KOPT-K1 (cell line): Measurements from ENCODE around the gene DYRK1B.

ENCODE experiments used
- H3K27ac ChIP-seq: fragments of 200-600 bp; sonication (generic); 2 replicates; pipeline ENCODE4 v1.5.1; 2016; ENCODE audit warnings: antibody characterized with exemption, mild to moderate bottlenecking, low read depth, low read length; ENCODE audit not compliant: poor library complexity, severe bottlenecking
- H3K36me3 ChIP-seq: fragments of 200-600 bp; sonication (generic); 2 replicates; pipeline ENCODE4 v1.5.1; 2017; ENCODE audit warnings: antibody characterized with exemption, mild to moderate bottlenecking, low read length, moderate library complexity; ENCODE audit not compliant: insufficient read depth
- H3K9me3 ChIP-seq: fragments of 200-600 bp; sonication (generic); 2 replicates; pipeline ENCODE4 v1.5.1; 2017; ENCODE audit warnings: antibody characterized with exemption, low read length, mild to moderate bottlenecking; ENCODE audit not compliant: insufficient read depth, poor library complexity, severe bottlenecking

The DYRK1B gene

DNA sequence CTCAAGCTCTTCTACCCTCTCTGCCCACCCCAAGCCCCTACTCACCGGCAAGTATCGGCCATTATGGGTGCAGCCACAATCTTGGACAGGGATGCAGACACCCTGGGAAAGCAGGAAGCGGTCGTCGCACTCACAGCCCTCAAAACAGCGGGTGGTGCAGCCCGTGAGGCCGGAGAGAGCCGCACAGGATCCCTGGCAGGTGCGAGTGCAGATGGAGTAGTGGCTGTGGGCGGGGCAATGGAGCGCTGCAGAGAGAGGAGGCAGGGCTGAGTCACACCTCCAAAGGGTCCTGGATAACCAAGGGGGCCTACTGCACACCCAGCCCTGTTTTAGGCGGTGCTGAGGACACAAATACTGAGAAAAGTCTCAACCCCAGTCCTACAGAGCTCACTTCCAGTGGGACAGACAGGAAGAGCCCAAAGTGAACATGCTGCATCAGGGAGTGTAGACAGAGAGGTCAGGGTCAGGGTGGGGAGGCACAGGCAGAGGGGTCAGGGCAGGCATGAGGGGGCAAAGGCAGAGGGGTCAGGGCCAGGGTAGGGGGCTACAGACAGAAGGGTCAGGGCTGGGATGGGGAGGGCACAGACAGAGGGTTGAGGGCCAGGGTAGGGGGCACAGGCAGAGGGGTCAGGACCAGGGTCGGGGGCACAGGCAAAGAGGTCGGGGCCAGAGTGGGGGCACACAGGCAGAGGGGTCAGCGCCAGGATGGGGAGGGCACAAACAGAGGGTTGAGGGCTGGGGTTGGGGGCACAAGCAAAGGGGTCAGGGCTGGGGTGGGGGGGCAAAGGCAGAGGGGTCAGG, 36.4 kb upstream of the DYRK1B start:
- Histone ChIP-seq H3K36me3 (no peaks in the 10 kb centered on the region; the same call in 1 of the 2 replicates), H3K9me3 (no peaks in the 10 kb centered on the region), H3K27ac (no peak overlapping the region)

- Histone ChIP-seq H3K36me3 (no peaks in the 10 kb centered on the region; the same call in 1 of the 2 replicates), H3K9me3 (no peaks in the 10 kb centered on the region), H3K27ac (no peak overlapping the region)
Observed at GRCh38 chr19:39867952-39868351, 34.0 kb upstream of the DYRK1B start.

DNA sequence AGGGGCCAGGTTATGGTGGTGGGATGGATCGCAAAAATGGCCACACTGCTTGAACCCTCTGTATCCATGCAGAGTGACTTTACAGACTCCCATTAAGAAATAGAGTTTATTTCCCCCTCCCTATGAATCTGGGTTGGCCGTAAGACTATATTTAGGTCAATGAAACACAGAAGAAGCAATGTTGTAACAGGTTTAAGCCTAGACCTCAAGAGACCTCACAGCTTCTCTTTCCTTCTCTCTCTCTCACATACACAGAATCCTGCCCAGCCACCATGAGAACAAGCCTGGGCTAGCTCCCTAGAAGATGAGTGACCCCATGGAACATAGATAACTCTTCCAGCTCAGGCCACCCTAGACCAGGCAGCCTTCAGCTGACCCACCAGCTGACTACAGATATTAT, 33.2 kb upstream of the DYRK1B start:
- Histone ChIP-seq H3K27ac (no peak overlapping the region), H3K36me3 (no peaks in the 10 kb centered on the region; the same call in 1 of the 2 replicates), H3K9me3 (no peaks in the 10 kb centered on the region)

- no peaks in the 10 kb centered on the region for H3K9me3 ChIP-seq
- H3K27ac ChIP-seq: no peak overlapping the region
- no peaks in the 10 kb centered on the region; the same call in 1 of the 2 replicates for H3K36me3 ChIP-seq
Observed at GRCh38 chr19:39865953-39866352, 32.0 kb upstream of the DYRK1B start.

- Histone ChIP-seq H3K36me3 (no peaks in the 10 kb centered on the region; the same call in 1 of the 2 replicates), H3K27ac (no peak overlapping the region), H3K9me3 (no peaks in the 10 kb centered on the region)
Observed at GRCh38 chr19:39865186-39865585, 31.2 kb upstream of the DYRK1B start.

DNA sequence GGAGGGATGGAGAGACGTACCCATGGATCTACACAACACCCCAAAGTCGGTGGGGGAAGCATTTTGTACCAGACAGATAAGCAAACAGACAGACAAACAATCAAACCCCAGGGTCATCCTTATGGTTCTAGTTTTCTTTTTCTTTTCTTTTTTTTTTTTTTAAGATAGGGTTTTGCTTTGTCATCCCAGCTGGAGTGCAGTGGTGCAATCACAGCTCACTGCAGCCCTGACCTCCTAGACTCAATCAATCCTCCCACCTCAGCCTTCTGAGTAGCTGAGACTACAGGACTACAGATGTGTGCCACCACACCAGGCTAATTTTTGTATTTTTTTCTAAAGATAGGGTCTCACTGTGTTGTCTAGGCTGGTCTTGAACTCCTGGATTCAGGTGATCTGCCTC, 30.2 kb upstream of the DYRK1B start:
- Histone ChIP-seq H3K9me3 (no peaks in the 10 kb centered on the region), H3K27ac (no peak overlapping the region)

DNA sequence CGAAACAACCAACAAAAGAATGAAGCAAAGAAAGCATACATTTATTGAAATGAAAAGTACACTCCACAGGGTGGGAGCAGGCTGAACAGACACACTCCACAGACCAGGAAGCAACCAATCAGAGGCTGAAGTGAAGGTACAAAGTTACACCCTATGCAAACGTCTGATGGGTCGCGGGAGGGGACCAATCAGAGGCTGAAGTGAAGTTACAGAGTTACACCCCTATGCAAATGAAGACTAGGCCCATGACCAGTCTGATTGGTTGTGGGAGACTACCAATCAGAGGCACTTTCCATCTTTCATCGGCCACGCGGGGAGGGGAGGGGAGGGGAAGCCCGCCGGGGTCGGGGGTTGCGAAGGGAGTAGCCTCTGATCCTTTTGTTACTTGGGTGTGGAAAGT, 24.6 kb upstream of the DYRK1B start:
- Histone ChIP-seq H3K9me3 (no peaks in the 10 kb centered on the region), H3K27ac (no peak overlapping the region), H3K36me3 (no peaks in the 10 kb centered on the region)

More for the DNA sequence above, 30.2 kb upstream of the DYRK1B start:
- no peaks in the 10 kb centered on the region; the same call in 1 of the 2 replicates for H3K36me3 ChIP-seq

DNA sequence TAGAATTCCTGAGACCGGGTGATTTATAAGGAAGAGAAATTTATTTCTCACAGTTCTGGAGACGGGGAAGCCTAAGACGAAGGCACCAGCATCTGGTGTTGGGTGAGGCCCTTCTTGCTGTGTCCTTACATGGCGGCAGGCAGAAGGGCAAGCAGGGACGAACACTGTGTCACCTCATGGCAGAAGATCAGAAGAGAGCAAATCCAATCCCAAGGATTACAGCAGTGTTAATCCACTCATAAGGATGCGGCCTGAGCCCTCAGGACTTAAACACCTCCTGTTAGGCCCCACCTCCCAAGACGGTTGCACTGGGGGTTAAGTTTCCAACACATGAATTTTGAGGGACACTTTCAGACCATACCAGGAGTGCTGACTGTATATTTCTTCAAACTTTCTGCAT, 18.9 kb upstream of the DYRK1B start:
- Histone ChIP-seq H3K27ac (no peak overlapping the region), H3K36me3 (no peaks in the 10 kb centered on the region)

DNA sequence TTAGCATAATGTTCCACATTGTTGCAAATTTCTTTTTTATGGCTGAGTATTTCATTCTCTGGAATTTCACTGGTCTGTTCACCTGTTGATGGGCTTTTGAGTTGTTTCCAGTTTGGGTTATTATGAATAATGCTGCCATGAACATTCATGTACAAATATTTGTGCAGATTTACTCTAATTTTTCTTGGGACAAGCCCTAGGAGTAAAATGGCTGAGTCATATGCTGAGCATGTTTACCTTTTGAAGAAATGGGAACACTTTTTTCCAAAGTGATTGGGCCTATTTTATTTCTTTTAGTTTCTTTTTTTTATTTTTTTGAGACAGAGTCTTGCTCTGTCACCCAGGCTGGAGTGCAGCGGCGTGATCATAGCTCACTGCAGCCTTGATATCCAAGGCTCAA, 16.9 kb upstream of the DYRK1B start:
- H3K9me3 ChIP-seq: no peaks in the 10 kb centered on the region
- no peaks in the 10 kb centered on the region for H3K36me3 ChIP-seq
- H3K27ac ChIP-seq: no peak overlapping the region

More for the DNA sequence above, 18.9 kb upstream of the DYRK1B start:
- H3K9me3 ChIP-seq: no peaks in the 10 kb centered on the region

DNA sequence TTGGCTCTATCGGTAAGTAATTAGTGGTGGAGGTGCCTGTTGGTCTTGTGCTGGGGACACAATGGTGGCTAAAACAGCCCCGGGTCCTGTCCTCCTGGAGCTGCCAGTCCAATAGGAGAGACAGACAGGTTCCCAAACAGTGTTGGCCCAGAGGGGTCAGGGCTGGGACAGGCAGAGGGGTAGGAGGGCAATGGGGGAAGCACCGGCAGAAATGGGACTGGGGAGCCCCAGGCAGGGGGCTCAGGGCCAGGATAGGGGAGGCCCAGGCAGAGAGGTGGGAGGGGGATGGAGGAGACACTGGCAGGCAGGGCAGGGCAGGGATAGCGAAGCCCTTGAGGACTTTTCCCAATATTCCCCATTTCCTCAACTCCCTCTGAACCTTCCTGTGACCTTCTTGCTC, 14.4 kb upstream of the DYRK1B start:
- Histone ChIP-seq H3K9me3 (no peaks in the 10 kb centered on the region), H3K27ac (no peak overlapping the region), H3K36me3 (no peaks in the 10 kb centered on the region)

DNA sequence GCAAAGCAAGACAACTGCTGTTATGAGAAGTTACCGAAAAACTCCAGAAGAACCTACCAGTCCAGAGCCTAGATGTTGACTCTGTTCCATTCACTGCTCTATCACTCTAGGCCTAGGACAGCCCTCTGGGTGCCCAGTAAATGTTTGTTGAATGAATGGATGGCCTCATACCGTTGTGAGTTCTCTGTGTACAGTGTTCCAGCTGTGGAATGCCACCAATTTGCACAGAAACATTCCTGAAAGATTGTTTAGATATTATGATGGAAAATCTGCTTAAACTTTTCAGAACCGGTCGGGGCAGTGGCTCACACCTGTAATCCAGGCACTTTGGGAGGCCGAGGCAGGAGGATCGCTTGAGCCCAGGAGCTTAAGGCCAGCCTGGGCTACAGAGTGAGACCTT, 13.6 kb upstream of the DYRK1B start:
- H3K9me3 ChIP-seq: no peaks in the 10 kb centered on the region
- no peak overlapping the region for H3K27ac ChIP-seq
- no peaks in the 10 kb centered on the region for H3K36me3 ChIP-seq

- no peaks in the 10 kb centered on the region for H3K36me3 ChIP-seq
Observed at GRCh38 chr19:39846678-39847486, 12.9 kb upstream of the DYRK1B start.

DNA sequence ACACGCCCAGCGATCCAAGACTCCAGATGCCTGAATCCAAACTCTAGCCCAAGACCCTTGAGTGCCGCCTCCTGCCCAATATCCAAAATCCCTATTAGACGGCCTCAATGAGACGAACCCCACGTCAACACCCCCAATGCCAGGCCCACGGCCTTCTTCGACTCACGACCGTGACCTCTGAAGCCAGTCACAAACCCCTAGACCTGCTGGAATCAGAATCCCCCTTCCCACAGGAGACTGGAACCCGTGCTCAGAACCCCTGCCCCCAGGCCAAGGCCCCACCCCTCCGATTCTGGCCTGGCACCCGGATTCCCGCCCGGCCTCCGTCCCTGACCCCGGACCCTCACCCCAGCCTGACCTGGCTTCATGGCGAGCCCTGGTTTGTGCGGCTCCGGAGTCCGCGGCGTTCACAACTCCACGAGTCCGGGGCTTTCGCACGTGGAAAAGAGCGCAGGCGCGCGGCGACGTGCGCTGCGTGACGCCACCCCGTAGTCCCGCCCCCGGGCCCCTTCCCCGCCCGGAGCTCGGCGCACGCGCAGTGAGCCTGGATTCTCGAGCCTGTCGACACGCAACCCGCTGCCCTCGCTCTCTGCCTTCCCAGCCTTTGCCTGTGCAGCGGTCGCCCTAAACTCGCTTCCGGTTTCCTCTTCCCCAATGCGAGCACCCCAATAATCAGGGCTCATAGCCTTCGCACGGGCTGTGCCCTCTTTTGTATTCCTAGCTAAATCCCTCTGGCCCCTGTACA, 12.1 kb upstream of the DYRK1B start, which contains the start of gene FBL:
Gene FBL, minus strand, starts transcription at position 447 of the 745 bp plus-strand sequence. Its CDS starts 79 bp downstream, at position 368.
- H3K27ac ChIP-seq: peak within 1 kb of the TSS; percentile 75
- H3K36me3 ChIP-seq: 0 out of 2 replicates have a peak, but pooled peaks cover 6% of the 10 kb centered on the region
- no peaks in the 10 kb centered on the region for H3K9me3 ChIP-seq

More at GRCh38 chr19:39846678-39847486, 12.9 kb upstream of the DYRK1B start:
- Histone ChIP-seq H3K9me3 (no peaks in the 10 kb centered on the region), H3K27ac (peak overlapping the region; percentile 75)

DNA sequence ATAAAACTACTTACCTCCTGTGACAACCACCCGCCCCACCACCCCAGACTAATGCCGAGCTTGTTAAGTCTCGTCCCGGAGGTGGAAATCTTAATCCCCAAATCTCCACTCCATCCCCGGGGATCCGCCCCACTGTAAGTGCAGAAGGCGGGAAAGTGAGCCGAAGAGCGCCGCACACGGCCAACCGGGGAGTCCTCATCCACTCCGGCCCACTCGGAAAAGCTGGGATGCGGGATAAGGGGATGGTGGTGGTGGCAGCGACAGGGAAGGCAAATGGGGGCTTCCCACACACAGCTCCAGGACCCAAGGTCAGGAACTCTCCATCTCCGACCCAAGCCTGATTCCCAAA, 11.6 kb upstream of the DYRK1B start:
- Histone ChIP-seq H3K9me3 (no peaks in the 10 kb centered on the region), H3K27ac (peak overlapping the region; percentile 75), H3K36me3 (peaks cover 11% of the 10 kb centered on the region; the same call in 1 of the 2 replicates)

DNA sequence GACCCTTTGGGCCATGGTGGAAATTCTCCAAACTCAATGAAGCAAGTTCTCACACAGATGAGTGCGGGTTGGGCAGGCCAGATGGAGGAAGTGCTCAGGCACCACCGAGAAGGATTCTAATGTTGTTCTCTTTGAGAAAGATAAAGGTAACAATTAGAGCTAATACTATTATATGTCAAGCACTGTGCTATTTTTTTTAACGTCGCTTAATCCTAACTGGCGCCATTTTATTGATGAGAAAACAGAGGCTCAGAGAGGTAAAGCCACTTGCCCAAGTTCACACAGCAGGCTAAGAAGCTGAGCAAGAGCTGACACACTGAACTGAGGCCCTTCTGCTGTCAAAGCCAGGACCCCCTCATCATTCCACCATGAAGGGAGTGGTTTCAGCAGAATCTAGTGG, 11.2 kb upstream of the DYRK1B start:
- Histone ChIP-seq H3K36me3 (peaks cover 15% of the 10 kb centered on the region), H3K9me3 (no peaks in the 10 kb centered on the region), H3K27ac (peak overlapping the region; percentile 75)
